Measurements from ENCODE around the gene D2HGDH. TPM values are rescaled to one million over a fixed set of nuclear protein-coding genes. Genes with fewer than 3 reads are reported as not detected.
A peak's percentile ranks its signal among the peaks of the same experiment; 100 is the strongest.
"Not testable (repeated sequence)": the region's sequence is repeated elsewhere in the genome, so short reads cannot be mapped to it uniquely, and the experiment has no call there.

D2HGDH gene
- total RNA-seq, 1 donor from 2014 or later = 23.1 TPM

- no peak for DNase-seq
These were observed 34.4 kb downstream of the D2HGDH start for GRCh38 chr2:241768850-241769249.

- no peak for DNase-seq
These were observed 35.4 kb downstream of the D2HGDH start for GRCh38 chr2:241769819-241770184.

GRCh38 chr2:241770185-241770935 is 35.9 kb downstream of the D2HGDH start:
- DNase-seq = no peak

GRCh38 chr2:241770936-241771285 is 36.5 kb downstream of the D2HGDH start:
- no peak for DNase-seq

- DNase-seq = peak; percentile 48
These were observed 37.0 kb downstream of the D2HGDH start for GRCh38 chr2:241771286-241772062.

GRCh38 chr2:241772063-241772499 is 37.7 kb downstream of the D2HGDH start:
- DNase-seq = no peak

- DNase-seq = no peak
These were observed 39.3 kb downstream of the D2HGDH start for GRCh38 chr2:241773511-241774418.

GRCh38 chr2:241774419-241775222 is 40.2 kb downstream of the D2HGDH start:
- DNase-seq = no peak

- no peak for DNase-seq
These were observed 41.1 kb downstream of the D2HGDH start for GRCh38 chr2:241775223-241776177.

GRCh38 chr2:241776336-241777169 is 42.1 kb downstream of the D2HGDH start, which contains the start of gene GAL3ST2:
Gene GAL3ST2, plus strand, starts transcription at chr2:241776822. Its CDS starts 134 bp downstream, at chr2:241776956.
- DNase-seq = no peak

- no peak for DNase-seq
These were observed 42.8 kb downstream of the D2HGDH start for GRCh38 chr2:241777170-241777685.

- DNase-seq = no peak
These were observed 43.5 kb downstream of the D2HGDH start for GRCh38 chr2:241777686-241778627.

GRCh38 chr2:241780939-241781569 is 46.6 kb downstream of the D2HGDH start:
- no peak for DNase-seq

- not testable (repeated sequence) for DNase-seq
These were observed 47.6 kb downstream of the D2HGDH start for GRCh38 chr2:241782053-241782452.

- no peak for DNase-seq
These were observed 53.7 kb downstream of the D2HGDH start for GRCh38 chr2:241788135-241788534.

GRCh38 chr2:241788572-241788971 is 54.1 kb downstream of the D2HGDH start:
- DNase-seq = no peak

GRCh38 chr2:241791385-241791784 is 57.0 kb downstream of the D2HGDH start:
- DNase-seq = not testable (repeated sequence)

All from tongue (tissue), 2 donors.